Measurements from ENCODE around the gene BTN3A1. TPM values are rescaled to one million over a fixed set of nuclear protein-coding genes. Genes with fewer than 3 reads are reported as not detected.

BTN3A1 gene
- polyA plus RNA-seq, 2 donors: 4.2 to 6.2 TPM

- no peaks in the 10 kb centered on the region for H3K9me3 ChIP-seq (ENCODE audit: control insufficient read depth in 2 of 2, insufficient read depth in 1 of 2, low read depth in 1 of 2, low read length in 1 of 2)
- 100% methylated on average over 1 of the region's 1 CpG for WGBS, 2 donors
- peaks cover 0 to 8% of the 10 kb centered on the region in 2 donors for H3K36me3 ChIP-seq (ENCODE audit: control insufficient read depth in 2 of 2, insufficient read depth in 2 of 2, low read length in 1 of 2)
- H3K27ac ChIP-seq (ENCODE audit: low read depth in 2 of 2, low read length in 1 of 2): no peak overlapping the region
- no peaks in the 10 kb centered on the region for H3K27me3 ChIP-seq (ENCODE audit: control insufficient read depth in 1 of 2, insufficient read depth in 2 of 2, low read length in 2 of 2)
- H3K4me1 ChIP-seq (ENCODE audit: control insufficient read depth in 2 of 2, insufficient read depth in 2 of 2, low read length in 1 of 2): no peaks in the 10 kb centered on the region
- H3K4me3 ChIP-seq (ENCODE audit: low read depth in 1 of 2, low read length in 2 of 2): no peak overlapping the region
Observed at GRCh38 chr6:26388441-26388840, 13.6 kb upstream of the BTN3A1 start.

GRCh38 chr6:26389349-26389894 is 12.7 kb upstream of the BTN3A1 start:
- Histone ChIP-seq H3K4me1 (ENCODE audit: control insufficient read depth in 2 of 2, insufficient read depth in 2 of 2, low read length in 1 of 2) (no peaks in the 10 kb centered on the region), H3K27me3 (ENCODE audit: control insufficient read depth in 1 of 2, insufficient read depth in 2 of 2, low read length in 2 of 2) (no peaks in the 10 kb centered on the region), H3K27ac (ENCODE audit: low read depth in 2 of 2, low read length in 1 of 2) (no peak overlapping the region), H3K4me3 (ENCODE audit: low read depth in 1 of 2, low read length in 2 of 2) (no peak overlapping the region), H3K36me3 (ENCODE audit: control insufficient read depth in 2 of 2, insufficient read depth in 2 of 2, low read length in 1 of 2) (peaks cover 0 to 8% of the 10 kb centered on the region in 2 donors), H3K9me3 (ENCODE audit: control insufficient read depth in 2 of 2, insufficient read depth in 1 of 2, low read depth in 1 of 2, low read length in 1 of 2) (no peaks in the 10 kb centered on the region)
- WGBS, 2 donors: 93 to 94% methylated on average over 4 of the region's 4 CpGs

- WGBS, 2 donors: 88 to 91% methylated on average over 5 of the region's 5 CpGs
- no peaks in the 10 kb centered on the region for H3K9me3 ChIP-seq (ENCODE audit: control insufficient read depth in 2 of 2, insufficient read depth in 1 of 2, low read depth in 1 of 2, low read length in 1 of 2)
- peaks cover 0 to 8% of the 10 kb centered on the region in 2 donors for H3K36me3 ChIP-seq (ENCODE audit: control insufficient read depth in 2 of 2, insufficient read depth in 2 of 2, low read length in 1 of 2)
Observed at GRCh38 chr6:26390531-26390930, 11.5 kb upstream of the BTN3A1 start.

GRCh38 chr6:26392932-26393636 is 9.0 kb upstream of the BTN3A1 start:
- Histone ChIP-seq H3K36me3 (ENCODE audit: control insufficient read depth in 2 of 2, insufficient read depth in 2 of 2, low read length in 1 of 2) (peaks cover 0 to 5% of the 10 kb centered on the region in 2 donors), H3K27me3 (ENCODE audit: control insufficient read depth in 1 of 2, insufficient read depth in 2 of 2, low read length in 2 of 2) (no peaks in the 10 kb centered on the region), H3K4me1 (ENCODE audit: control insufficient read depth in 2 of 2, insufficient read depth in 2 of 2, low read length in 1 of 2) (no peaks in the 10 kb centered on the region), H3K4me3 (ENCODE audit: low read depth in 1 of 2, low read length in 2 of 2) (no peak overlapping the region), H3K27ac (ENCODE audit: low read depth in 2 of 2, low read length in 1 of 2) (no peak overlapping the region), H3K9me3 (ENCODE audit: control insufficient read depth in 2 of 2, insufficient read depth in 1 of 2, low read depth in 1 of 2, low read length in 1 of 2) (no peaks in the 10 kb centered on the region)
- 66 to 84% methylated on average over 4 of the region's 4 CpGs for WGBS, 2 donors

More at GRCh38 chr6:26390531-26390930, 11.5 kb upstream of the BTN3A1 start:
- Histone ChIP-seq H3K27me3 (ENCODE audit: control insufficient read depth in 1 of 2, insufficient read depth in 2 of 2, low read length in 2 of 2) (no peaks in the 10 kb centered on the region), H3K4me1 (ENCODE audit: control insufficient read depth in 2 of 2, insufficient read depth in 2 of 2, low read length in 1 of 2) (no peaks in the 10 kb centered on the region), H3K4me3 (ENCODE audit: low read depth in 1 of 2, low read length in 2 of 2) (no peak overlapping the region), H3K27ac (ENCODE audit: low read depth in 2 of 2, low read length in 1 of 2) (no peak overlapping the region)

GRCh38 chr6:26394289-26394688 is 7.8 kb upstream of the BTN3A1 start:
- 93 to 100% methylated on average over 1 of the region's 1 CpG for WGBS, 2 donors
- H3K4me1 ChIP-seq (ENCODE audit: control insufficient read depth in 2 of 2, insufficient read depth in 2 of 2, low read length in 1 of 2): no peaks in the 10 kb centered on the region
- H3K27ac ChIP-seq (ENCODE audit: low read depth in 2 of 2, low read length in 1 of 2): no peak overlapping the region
- no peaks in the 10 kb centered on the region for H3K9me3 ChIP-seq (ENCODE audit: control insufficient read depth in 2 of 2, insufficient read depth in 1 of 2, low read depth in 1 of 2, low read length in 1 of 2)
- H3K27me3 ChIP-seq (ENCODE audit: control insufficient read depth in 1 of 2, insufficient read depth in 2 of 2, low read length in 2 of 2): no peaks in the 10 kb centered on the region
- H3K4me3 ChIP-seq (ENCODE audit: low read depth in 1 of 2, low read length in 2 of 2): no peak overlapping the region
- H3K36me3 ChIP-seq (ENCODE audit: control insufficient read depth in 2 of 2, insufficient read depth in 2 of 2, low read length in 1 of 2): peaks cover 0 to 5% of the 10 kb centered on the region in 2 donors

- no peaks in the 10 kb centered on the region for H3K9me3 ChIP-seq (ENCODE audit: control insufficient read depth in 2 of 2, insufficient read depth in 1 of 2, low read depth in 1 of 2, low read length in 1 of 2)
- no peaks in the 10 kb centered on the region for H3K27me3 ChIP-seq (ENCODE audit: control insufficient read depth in 1 of 2, insufficient read depth in 2 of 2, low read length in 2 of 2)
- H3K36me3 ChIP-seq (ENCODE audit: control insufficient read depth in 2 of 2, insufficient read depth in 2 of 2, low read length in 1 of 2): no peaks in the 10 kb centered on the region
- H3K4me1 ChIP-seq (ENCODE audit: control insufficient read depth in 2 of 2, insufficient read depth in 2 of 2, low read length in 1 of 2): no peaks in the 10 kb centered on the region
- no peak overlapping the region for H3K4me3 ChIP-seq (ENCODE audit: low read depth in 1 of 2, low read length in 2 of 2)
- no peak overlapping the region for H3K27ac ChIP-seq (ENCODE audit: low read depth in 2 of 2, low read length in 1 of 2)
- 92 to 93% methylated on average over 1 of the region's 1 CpG for WGBS, 2 donors
Observed at GRCh38 chr6:26398555-26398954, 3.5 kb upstream of the BTN3A1 start.

GRCh38 chr6:26400626-26401025 is 1.4 kb upstream of the BTN3A1 start:
- 83 to 84% methylated on average over 2 of the region's 2 CpGs for WGBS, 2 donors
- H3K9me3 ChIP-seq (ENCODE audit: control insufficient read depth in 2 of 2, insufficient read depth in 1 of 2, low read depth in 1 of 2, low read length in 1 of 2): no peaks in the 10 kb centered on the region
- no peak overlapping the region for H3K27ac ChIP-seq (ENCODE audit: low read depth in 2 of 2, low read length in 1 of 2)
- H3K27me3 ChIP-seq (ENCODE audit: control insufficient read depth in 1 of 2, insufficient read depth in 2 of 2, low read length in 2 of 2): no peaks in the 10 kb centered on the region
- no peaks in the 10 kb centered on the region for H3K4me1 ChIP-seq (ENCODE audit: control insufficient read depth in 2 of 2, insufficient read depth in 2 of 2, low read length in 1 of 2)
- peaks cover 0 to 4% of the 10 kb centered on the region in 2 donors for H3K36me3 ChIP-seq (ENCODE audit: control insufficient read depth in 2 of 2, insufficient read depth in 2 of 2, low read length in 1 of 2)
- no peak overlapping the region for H3K4me3 ChIP-seq (ENCODE audit: low read depth in 1 of 2, low read length in 2 of 2)

- peak overlapping the region in 1 of 2 donors; percentile 86 for H3K4me3 ChIP-seq (ENCODE audit: low read depth in 1 of 2, low read length in 2 of 2)
Observed at GRCh38 chr6:26401389-26401986, 587 bp upstream of the BTN3A1 start.

GRCh38 chr6:26403893-26404292 is 1.8 kb downstream of the BTN3A1 start:
- WGBS, 2 donors: 71% methylated on average over 3 of the region's 3 CpGs
- Histone ChIP-seq H3K27ac (ENCODE audit: low read depth in 2 of 2, low read length in 1 of 2) (no peak overlapping the region), H3K36me3 (ENCODE audit: control insufficient read depth in 2 of 2, insufficient read depth in 2 of 2, low read length in 1 of 2) (peaks cover 4 to 11% of the 10 kb centered on the region in 2 donors), H3K9me3 (ENCODE audit: control insufficient read depth in 2 of 2, insufficient read depth in 1 of 2, low read depth in 1 of 2, low read length in 1 of 2) (no peaks in the 10 kb centered on the region), H3K4me3 (ENCODE audit: low read depth in 1 of 2, low read length in 2 of 2) (no peak overlapping the region), H3K27me3 (ENCODE audit: control insufficient read depth in 1 of 2, insufficient read depth in 2 of 2, low read length in 2 of 2) (no peaks in the 10 kb centered on the region), H3K4me1 (ENCODE audit: control insufficient read depth in 2 of 2, insufficient read depth in 2 of 2, low read length in 1 of 2) (no peaks in the 10 kb centered on the region)

More at GRCh38 chr6:26401389-26401986, 587 bp upstream of the BTN3A1 start:
- Histone ChIP-seq H3K27me3 (ENCODE audit: control insufficient read depth in 1 of 2, insufficient read depth in 2 of 2, low read length in 2 of 2) (no peaks in the 10 kb centered on the region), H3K4me1 (ENCODE audit: control insufficient read depth in 2 of 2, insufficient read depth in 2 of 2, low read length in 1 of 2) (no peaks in the 10 kb centered on the region), H3K36me3 (ENCODE audit: control insufficient read depth in 2 of 2, insufficient read depth in 2 of 2, low read length in 1 of 2) (peaks cover 0 to 5% of the 10 kb centered on the region in 2 donors), H3K9me3 (ENCODE audit: control insufficient read depth in 2 of 2, insufficient read depth in 1 of 2, low read depth in 1 of 2, low read length in 1 of 2) (no peaks in the 10 kb centered on the region), H3K27ac (ENCODE audit: low read depth in 2 of 2, low read length in 1 of 2) (peak overlapping the region; percentile 9 to 13)
- WGBS, 2 donors: 34 to 40% methylated on average over 7 of the region's 7 CpGs
